IPS DF 6.9 (cell line): ENCODE data around the gene SYNE2.

Source experiments
- DNase-seq: peaks from one replicate; pipeline ENCODE4 v3.0.0-alpha.2; 2013; ENCODE audit warnings: low read depth, low spot score
- H3K27ac ChIP-seq: one replicate; pipeline ENCODE4 v1.5.1; 2013; ENCODE audit warnings: low read length, control low read depth
- H3K27me3 ChIP-seq: 2 replicates; pipeline ENCODE4 v1.6.1; 2013; ENCODE audit warnings: mild to moderate bottlenecking, low read length; ENCODE audit not compliant: control insufficient read depth, insufficient read depth
- H3K36me3 ChIP-seq: 2 replicates; pipeline ENCODE4 v1.6.1; 2013; ENCODE audit warnings: low read length; ENCODE audit not compliant: control insufficient read depth, insufficient read depth
- H3K4me1 ChIP-seq: 2 replicates; pipeline ENCODE4 v1.6.1; 2013; ENCODE audit warnings: low read length; ENCODE audit not compliant: control insufficient read depth, insufficient read depth
- H3K4me3 ChIP-seq: 2 replicates; pipeline ENCODE4 v1.5.1; 2013; ENCODE audit warnings: mild to moderate bottlenecking, low read length
- H3K9me3 ChIP-seq: 2 replicates; pipeline ENCODE4 v1.6.1; 2013; ENCODE audit warnings: low read length, inconsistent platforms; ENCODE audit not compliant: control insufficient read depth, insufficient read depth
- WGBS: extraction: QIAGEN DNeasy Blood & Tissue Kit; methylation state at CpG from one replicate; pipeline ENCODE4 v1.1.7; 2013; ENCODE audit warnings: mixed read lengths, missing lambda C conversion rate; ENCODE audit not compliant: insufficient read length, insufficient coverage; 5-methylcytosine and 5-hydroxymethylcytosine counted together

Gene SYNE2

DNA sequence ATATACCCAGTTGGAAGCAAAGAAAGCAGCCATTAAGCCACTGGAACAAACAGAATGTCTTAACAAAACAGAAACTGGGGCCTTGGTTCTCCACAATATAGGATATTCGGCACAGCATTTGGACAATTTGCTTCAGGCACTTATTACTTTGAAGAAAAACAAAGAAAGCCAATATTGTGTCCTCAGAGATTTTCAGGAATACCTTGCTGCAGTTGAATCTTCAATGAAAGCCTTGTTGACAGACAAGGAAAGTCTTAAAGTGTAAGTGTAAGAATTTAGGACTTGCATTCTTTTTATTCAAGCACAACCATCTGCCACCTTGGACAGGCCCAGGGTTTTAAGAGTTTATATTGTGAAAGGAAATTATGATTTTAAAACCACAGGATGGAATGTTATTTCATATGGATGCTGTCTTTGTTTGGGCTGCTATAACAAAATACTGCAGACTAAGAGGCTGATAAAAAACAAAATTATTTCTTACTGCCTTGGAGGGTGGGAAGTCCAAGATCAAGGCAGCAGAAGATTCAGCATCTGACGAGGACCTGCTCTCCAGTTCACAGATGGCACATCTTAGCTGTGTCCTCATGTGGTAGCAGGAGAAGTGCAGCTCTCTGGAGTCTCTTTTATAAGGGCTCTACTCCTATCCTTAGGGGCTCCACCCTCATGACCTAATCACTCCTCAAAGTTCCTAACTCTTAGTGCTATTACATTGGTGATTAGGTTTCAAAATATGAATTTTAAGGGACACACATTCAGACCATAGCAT is 197.0 kb downstream of the SYNE2 start:
- H3K4me1 ChIP-seq: no peaks in the 10 kb centered on the region; the same call in 1 of the 2 replicates
- no CpG with 5 or more reads among the region's 2 CpGs for WGBS
- no peaks in the 10 kb centered on the region for H3K36me3 ChIP-seq
- no peaks in the 10 kb centered on the region for H3K9me3 ChIP-seq
- H3K27me3 ChIP-seq: no peaks in the 10 kb centered on the region
- H3K27ac ChIP-seq: no peak overlapping the region
- DNase-seq: no peak
- no peak overlapping the region for H3K4me3 ChIP-seq

DNA sequence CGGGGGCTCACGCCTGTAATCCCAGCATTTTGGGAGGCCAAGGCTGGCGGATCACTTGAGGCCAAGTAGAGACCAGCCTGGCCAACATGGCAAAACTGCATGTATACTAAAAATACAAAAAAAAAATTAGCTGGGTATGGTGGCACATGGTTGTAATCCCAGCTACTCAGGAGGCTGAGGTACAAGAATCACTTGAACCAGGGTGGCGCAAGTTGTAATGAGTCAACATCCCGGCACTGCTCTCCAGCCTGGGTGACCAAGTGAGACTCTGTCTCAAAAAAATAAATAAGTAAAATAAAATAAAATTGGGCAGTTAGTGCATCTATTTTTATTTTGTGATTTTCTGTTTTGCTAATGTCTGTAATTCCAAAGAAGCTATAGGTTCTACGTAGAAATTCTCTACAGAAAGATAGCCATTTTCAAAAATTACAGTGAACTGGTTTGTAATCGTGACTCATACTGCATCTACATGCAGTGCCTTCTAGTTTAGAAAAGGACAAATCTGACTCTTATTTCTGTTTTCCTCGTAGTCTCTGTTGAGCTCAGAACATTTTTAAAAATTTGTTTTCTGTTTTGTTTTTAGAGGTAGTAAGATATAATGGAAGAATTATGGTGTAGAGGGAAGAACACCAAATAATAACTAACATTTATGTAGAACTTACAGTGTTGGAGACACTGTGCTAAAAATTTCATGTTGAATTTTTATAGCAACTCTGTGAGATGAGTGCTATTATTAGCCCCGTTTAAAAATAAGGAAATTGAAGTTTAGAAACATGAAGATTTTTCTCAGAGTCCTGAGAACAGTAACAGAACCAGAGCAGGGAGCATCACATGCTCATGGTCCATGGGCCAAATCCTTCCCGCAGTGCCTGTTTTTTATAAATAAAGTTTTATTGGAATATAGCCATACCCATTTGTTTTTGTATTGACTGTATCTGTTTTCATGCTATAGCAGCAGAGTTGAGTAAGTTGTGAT is 201.2 kb downstream of the SYNE2 start:
- H3K9me3 ChIP-seq: no peaks in the 10 kb centered on the region
- no peaks in the 10 kb centered on the region for H3K27me3 ChIP-seq
- H3K4me1 ChIP-seq: no peaks in the 10 kb centered on the region; the same call in 1 of the 2 replicates
- no CpG with 5 or more reads among the region's 10 CpGs for WGBS
- no peak for DNase-seq
- no peaks in the 10 kb centered on the region for H3K36me3 ChIP-seq
- no peak overlapping the region for H3K4me3 ChIP-seq
- H3K27ac ChIP-seq: no peak overlapping the region

DNA sequence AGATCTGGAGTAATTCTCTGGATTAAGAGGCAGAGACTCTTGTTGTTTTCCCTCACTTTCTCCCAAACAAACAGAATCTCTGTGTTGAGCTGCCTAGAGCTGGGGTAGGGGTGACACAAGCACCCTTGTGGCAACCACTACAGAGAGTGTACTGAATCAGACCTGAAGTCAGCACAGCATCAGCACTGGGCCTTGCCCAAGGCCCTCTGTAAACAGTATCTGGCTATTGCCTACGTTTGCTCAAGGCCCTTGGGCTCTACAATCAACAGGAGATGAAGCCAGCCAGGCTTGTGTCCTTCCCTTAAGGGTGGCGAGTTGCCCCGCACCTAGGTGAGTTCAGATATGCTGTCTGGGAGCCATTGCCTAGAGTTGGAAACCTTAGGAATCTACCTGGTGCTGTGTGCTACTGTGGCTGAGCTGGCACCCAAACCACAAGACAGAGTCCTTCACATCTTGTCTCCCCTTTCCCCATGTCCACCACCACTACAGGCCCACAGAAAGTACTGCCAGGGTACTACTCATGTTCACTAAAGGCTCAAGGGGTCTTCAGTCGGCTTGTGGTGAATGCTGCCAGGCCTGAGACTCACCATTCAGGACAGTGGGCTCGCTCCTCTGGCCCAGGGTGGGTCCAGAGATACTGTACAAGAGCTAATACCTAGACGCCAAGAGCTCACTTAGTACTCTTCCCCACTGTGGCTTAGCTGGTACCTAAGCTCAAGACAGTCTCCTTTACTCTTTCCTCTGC is 206.8 kb downstream of the SYNE2 start:
- no peak for DNase-seq
- Histone ChIP-seq H3K27me3 (no peaks in the 10 kb centered on the region), H3K9me3 (no peaks in the 10 kb centered on the region), H3K4me3 (no peak overlapping the region), H3K27ac (no peak overlapping the region), H3K36me3 (no peaks in the 10 kb centered on the region), H3K4me1 (peaks cover 2% of the 10 kb centered on the region; the same call in 1 of the 2 replicates)
- no CpG with 5 or more reads among the region's 6 CpGs for WGBS

DNA sequence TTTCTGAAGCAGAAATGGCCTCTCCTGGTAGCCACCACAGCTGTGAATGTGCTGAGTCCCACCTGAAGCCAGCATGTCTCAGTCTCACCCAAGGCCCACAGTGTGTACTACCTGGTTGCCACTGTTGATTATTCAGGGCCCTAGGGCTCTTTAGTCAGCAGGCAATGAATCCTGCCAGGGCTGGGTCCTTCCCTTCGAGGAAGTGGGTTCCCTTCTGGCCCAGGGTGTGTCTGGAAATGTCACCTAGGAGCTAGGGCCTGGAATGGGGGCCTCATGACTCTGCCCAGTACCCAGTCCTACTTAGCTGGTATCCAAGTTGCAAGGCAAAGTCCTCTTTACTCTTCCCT is 207.4 kb downstream of the SYNE2 start:
- peaks cover 2% of the 10 kb centered on the region; the same call in 1 of the 2 replicates for H3K4me1 ChIP-seq
- no peak overlapping the region for H3K4me3 ChIP-seq
- no peaks in the 10 kb centered on the region for H3K27me3 ChIP-seq
- H3K9me3 ChIP-seq: no peaks in the 10 kb centered on the region
- WGBS: no CpG with 5 or more reads among the region's 1 CpG
- no peaks in the 10 kb centered on the region for H3K36me3 ChIP-seq
- no peak overlapping the region for H3K27ac ChIP-seq
- no peak for DNase-seq

DNA sequence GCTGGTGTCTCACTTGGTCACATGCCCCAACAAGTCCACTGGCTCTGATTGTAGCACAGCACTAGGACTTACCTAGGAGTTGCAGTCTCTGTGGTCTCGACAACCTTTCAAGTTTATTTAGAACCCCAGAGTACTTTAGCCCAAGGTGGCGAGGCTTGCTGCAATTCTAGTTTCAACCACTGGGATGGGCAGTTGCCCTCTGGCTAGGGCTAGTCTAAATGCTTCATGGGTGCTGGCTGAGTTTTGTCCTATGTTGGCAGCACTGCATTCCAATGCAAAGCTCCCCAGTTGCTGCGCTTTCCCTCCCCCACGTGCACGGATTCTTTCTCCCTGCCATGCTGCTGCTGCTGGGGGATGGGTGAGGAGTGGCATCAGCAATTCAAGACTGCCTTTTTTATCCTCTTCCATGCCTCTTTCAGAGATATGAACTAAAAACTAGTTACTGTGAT is 207.9 kb downstream of the SYNE2 start:
- Histone ChIP-seq H3K36me3 (no peaks in the 10 kb centered on the region), H3K4me3 (no peak overlapping the region), H3K27me3 (no peaks in the 10 kb centered on the region), H3K4me1 (peaks cover 2% of the 10 kb centered on the region; the same call in 1 of the 2 replicates), H3K27ac (no peak overlapping the region), H3K9me3 (no peaks in the 10 kb centered on the region)
- WGBS: no CpG with 5 or more reads among the region's 5 CpGs
- DNase-seq: peak; percentile 93

DNA sequence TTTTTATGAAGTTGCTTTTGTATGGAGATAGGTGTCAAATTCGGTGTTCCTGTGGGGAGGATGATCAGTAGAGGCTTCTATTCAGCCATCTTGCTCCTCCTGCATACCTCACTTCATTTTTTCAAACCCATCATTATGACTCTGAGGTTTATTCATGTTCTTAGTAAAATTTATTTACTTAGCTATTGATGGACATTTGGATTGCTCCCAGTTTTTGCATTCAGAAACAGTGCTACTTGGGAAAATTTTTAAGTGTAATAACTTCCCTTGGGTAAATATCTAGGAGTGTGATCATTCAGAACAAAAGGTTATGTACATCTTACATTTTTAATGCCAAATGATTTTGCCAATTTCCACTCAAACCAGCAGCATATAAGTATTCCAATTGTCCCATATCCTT is 208.3 kb downstream of the SYNE2 start:
- DNase-seq: no peak
- Histone ChIP-seq H3K9me3 (no peaks in the 10 kb centered on the region), H3K36me3 (no peaks in the 10 kb centered on the region), H3K27me3 (no peaks in the 10 kb centered on the region), H3K27ac (no peak overlapping the region), H3K4me1 (peaks cover 2% of the 10 kb centered on the region; the same call in 1 of the 2 replicates), H3K4me3 (no peak overlapping the region)
- no CpG with 5 or more reads among the region's 1 CpG for WGBS

DNA sequence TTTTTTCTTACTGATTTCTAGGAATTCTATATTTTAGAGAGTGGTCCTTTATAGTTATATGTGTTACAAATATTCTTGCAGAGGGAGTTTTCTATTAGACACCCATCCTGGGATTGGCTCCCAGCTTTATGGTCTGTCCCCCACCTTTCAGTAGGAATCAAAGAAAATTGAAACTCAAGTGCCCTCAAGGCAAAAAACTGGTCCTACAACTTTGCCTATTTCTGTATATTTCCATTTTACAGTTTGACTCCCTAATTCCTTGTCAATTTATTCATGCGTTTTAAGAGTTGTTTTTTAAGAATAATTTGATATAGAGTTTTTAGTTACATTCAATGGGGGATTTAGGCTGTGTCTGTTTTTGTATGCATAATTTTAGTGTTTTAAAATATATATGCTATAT is 208.9 kb downstream of the SYNE2 start:
- WGBS: no CpG with 5 or more reads among the region's 1 CpG
- Histone ChIP-seq H3K36me3 (no peaks in the 10 kb centered on the region), H3K27ac (no peak overlapping the region), H3K4me3 (no peak overlapping the region), H3K27me3 (no peaks in the 10 kb centered on the region), H3K9me3 (no peaks in the 10 kb centered on the region), H3K4me1 (peaks cover 2% of the 10 kb centered on the region; the same call in 1 of the 2 replicates)
- no peak for DNase-seq

DNA sequence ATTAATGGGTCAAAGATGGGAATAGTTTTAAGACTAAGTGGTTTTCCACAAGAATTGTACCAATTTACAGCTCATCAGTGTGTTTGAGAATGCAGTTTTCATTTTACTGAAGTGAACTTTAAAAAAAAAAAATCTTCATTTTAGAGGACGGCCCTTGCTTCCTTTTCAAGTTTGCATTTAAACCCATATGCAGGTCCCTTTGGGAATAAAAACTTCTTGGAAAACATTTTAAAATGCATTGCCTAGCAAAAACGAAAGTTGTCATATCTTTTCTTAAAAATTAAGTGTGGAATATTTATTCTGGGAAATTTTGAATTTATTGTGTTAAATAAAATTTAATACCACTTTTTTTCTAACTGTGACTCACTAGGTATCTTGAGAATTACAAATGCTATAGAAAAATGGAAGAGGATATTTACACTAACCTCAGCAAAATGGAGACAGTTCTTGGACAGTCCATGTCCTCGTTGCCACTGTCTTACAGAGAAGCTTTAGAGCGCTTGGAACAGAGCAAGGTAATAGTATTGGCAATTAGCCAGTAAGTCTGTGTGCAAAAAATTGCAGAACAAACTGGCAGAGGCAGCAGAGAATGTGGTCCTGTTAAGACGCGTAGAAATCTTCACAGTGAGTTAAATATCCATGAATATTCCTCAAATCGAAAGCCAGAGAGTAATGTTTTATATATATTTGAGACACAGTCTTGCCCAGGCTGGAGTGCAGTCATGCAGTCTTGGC is 209.7 kb downstream of the SYNE2 start:
- H3K9me3 ChIP-seq: no peaks in the 10 kb centered on the region
- no peak overlapping the region for H3K4me3 ChIP-seq
- no peaks in the 10 kb centered on the region for H3K36me3 ChIP-seq
- no peaks in the 10 kb centered on the region for H3K27me3 ChIP-seq
- peaks cover 2% of the 10 kb centered on the region; the same call in 1 of the 2 replicates for H3K4me1 ChIP-seq
- WGBS: no CpG with 5 or more reads among the region's 7 CpGs
- no peak for DNase-seq
- H3K27ac ChIP-seq: no peak overlapping the region

DNA sequence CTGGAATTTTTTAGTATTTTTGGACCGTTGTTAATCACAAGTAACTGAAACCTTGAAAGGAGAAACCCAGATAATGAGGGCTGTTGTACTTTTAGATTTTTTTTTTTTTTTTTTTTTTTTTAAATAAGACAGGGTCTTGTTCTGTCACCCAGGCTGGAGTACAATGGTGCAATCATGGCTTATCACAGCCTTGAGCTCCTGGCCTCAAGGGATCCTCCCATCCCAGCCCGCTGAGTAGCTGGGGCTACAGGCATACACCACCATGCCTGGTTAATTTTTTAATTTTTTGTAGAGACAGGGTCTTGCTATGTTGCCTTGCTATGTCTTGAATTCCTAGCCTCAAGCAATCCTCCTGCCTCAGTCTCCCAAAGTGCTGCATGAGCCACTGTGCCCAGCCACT is 211.6 kb downstream of the SYNE2 start:
- Histone ChIP-seq H3K36me3 (no peaks in the 10 kb centered on the region), H3K27ac (no peak overlapping the region), H3K9me3 (no peaks in the 10 kb centered on the region), H3K27me3 (no peaks in the 10 kb centered on the region), H3K4me3 (no peak overlapping the region), H3K4me1 (peaks cover 2% of the 10 kb centered on the region; the same call in 1 of the 2 replicates)
- WGBS: no CpG with 5 or more reads among the region's 2 CpGs
- DNase-seq: no peak
